Measurements from ENCODE around the gene LKAAEAR1.

DNA sequence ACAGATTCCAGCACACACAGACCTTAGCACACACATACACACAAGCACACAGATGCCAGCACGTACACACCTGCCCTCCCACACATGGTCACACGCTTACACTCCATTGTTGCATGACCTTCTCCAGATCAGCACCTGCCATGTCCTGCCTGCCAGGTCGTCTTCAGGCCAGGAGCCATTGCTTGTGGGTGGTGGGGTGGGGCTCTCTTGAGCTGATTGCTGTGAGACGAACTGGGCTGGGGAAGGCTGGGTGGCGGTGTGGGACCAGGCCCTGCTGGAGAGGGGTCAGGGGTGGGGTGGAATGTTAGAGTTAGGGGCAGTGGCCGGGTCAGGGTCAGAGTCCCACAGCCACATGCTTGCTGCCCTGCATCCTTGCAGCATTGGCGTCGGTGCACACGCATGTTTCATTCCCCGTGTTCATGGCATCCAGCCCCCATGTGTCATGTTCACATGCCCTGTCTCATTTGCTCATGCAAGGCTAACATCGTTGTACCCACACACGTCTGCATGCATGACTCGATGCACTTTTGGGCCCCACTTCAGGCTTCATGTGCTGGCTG is 29.7 kb upstream of the LKAAEAR1 start:
- TF ChIP-seq, protein P1, sequence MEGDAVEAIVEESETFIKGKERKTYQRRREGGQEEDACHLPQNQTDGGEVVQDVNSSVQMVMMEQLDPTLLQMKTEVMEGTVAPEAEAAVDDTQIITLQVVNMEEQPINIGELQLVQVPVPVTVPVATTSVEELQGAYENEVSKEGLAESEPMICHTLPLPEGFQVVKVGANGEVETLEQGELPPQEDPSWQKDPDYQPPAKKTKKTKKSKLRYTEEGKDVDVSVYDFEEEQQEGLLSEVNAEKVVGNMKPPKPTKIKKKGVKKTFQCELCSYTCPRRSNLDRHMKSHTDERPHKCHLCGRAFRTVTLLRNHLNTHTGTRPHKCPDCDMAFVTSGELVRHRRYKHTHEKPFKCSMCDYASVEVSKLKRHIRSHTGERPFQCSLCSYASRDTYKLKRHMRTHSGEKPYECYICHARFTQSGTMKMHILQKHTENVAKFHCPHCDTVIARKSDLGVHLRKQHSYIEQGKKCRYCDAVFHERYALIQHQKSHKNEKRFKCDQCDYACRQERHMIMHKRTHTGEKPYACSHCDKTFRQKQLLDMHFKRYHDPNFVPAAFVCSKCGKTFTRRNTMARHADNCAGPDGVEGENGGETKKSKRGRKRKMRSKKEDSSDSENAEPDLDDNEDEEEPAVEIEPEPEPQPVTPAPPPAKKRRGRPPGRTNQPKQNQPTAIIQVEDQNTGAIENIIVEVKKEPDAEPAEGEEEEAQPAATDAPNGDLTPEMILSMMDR (IDR thresholded peaks at IDR 0.05) = no peak
- TF ChIP-seq POLR2AphosphoS5 (IDR thresholded peaks at IDR 0.05) = no peak
